Neural progenitor cell (in vitro differentiated cells): ENCODE results near the gene KITLG. TPM values are rescaled to one million over a fixed set of nuclear protein-coding genes. Genes with fewer than 3 reads are reported as not detected.

Source experiments
- DNase-seq: peaks from one replicate; pipeline ENCODE4 v3.0.0-alpha.2; 2016; ENCODE audit warnings: low spot score
- H2AFZ ChIP-seq: fragments of 200-600 bp; sonication (generic); replicated peaks from 2 replicates; pipeline ENCODE4 v1.6.1; 2016; ENCODE audit warnings: antibody characterized with exemption
- H3F3A ChIP-seq: fragments of 200-600 bp; sonication (generic); 2 replicates; pipeline ENCODE4 v1.6.1; 2016; ENCODE audit warnings: antibody characterized with exemption, low read depth
- H3K27ac ChIP-seq: fragments of 200-600 bp; sonication (generic); 2 replicates; pipeline ENCODE4 v1.5.1; 2016; ENCODE audit warnings: mild to moderate bottlenecking
- H3K27me3 ChIP-seq: fragments of 200-600 bp; sonication (generic); 2 replicates; pipeline ENCODE4 v1.6.1; 2016; ENCODE audit warnings: mild to moderate bottlenecking, moderate library complexity
- H3K36me3 ChIP-seq: fragments of 200-600 bp; sonication (generic); 2 replicates; pipeline ENCODE4 v1.5.1; 2016
- H3K4me1 ChIP-seq: fragments of 200-600 bp; sonication (generic); 2 replicates; pipeline ENCODE4 v1.6.1; 2016; ENCODE audit warnings: mixed run types
- H3K4me2 ChIP-seq: fragments of 200-600 bp; sonication (generic); 2 replicates; pipeline ENCODE4 v1.6.1; 2016
- H3K4me3 ChIP-seq: fragments of 200-600 bp; sonication (generic); 2 replicates; pipeline ENCODE4 v1.5.1; 2016
- H3K79me2 ChIP-seq: fragments of 200-600 bp; sonication (generic); 2 replicates; pipeline ENCODE4 v1.6.1; 2016; ENCODE audit warnings: low read depth
- H3K9ac ChIP-seq: fragments of 200-600 bp; sonication (generic); 2 replicates; pipeline ENCODE4 v1.6.1; 2016
- H3K9me3 ChIP-seq: fragments of 200-600 bp; sonication (generic); 2 replicates; pipeline ENCODE4 v1.5.1; 2016; ENCODE audit warnings: low read depth
- H4K20me1 ChIP-seq: fragments of 200-600 bp; sonication (generic); 2 replicates; pipeline ENCODE4 v1.6.1; 2016; ENCODE audit warnings: low read depth
- H3K27ac Mint-ChIP-seq: 3 replicates; pipeline ENCODE4 v1.8.0; 2021; ENCODE audit warnings: mixed read lengths
- H3K27me3 Mint-ChIP-seq: 2 replicates; pipeline ENCODE4 v1.8.0; 2022; ENCODE audit warnings: low read depth, mild to moderate bottlenecking, inconsistent platforms, moderate library complexity, mixed read lengths; ENCODE audit not compliant: insufficient read depth
- H3K36me3 Mint-ChIP-seq: 3 replicates; pipeline ENCODE4 v1.8.0; 2021; ENCODE audit warnings: mixed read lengths
- H3K4me1 Mint-ChIP-seq: 3 replicates; pipeline ENCODE4 v1.8.0; 2021; ENCODE audit warnings: mixed read lengths
- H3K4me3 Mint-ChIP-seq: 3 replicates; pipeline ENCODE4 v1.8.0; 2021; ENCODE audit warnings: mild to moderate bottlenecking, moderate library complexity, mixed read lengths
- H3K9me3 Mint-ChIP-seq: 3 replicates; pipeline ENCODE4 v1.8.0; 2020; ENCODE audit warnings: mixed read lengths
- CTCF ChIP-seq: fragments of 200-600 bp; sonication (generic); IDR thresholded peaks from 2 replicates; pipeline ENCODE4 v1.5.1; 2017; ENCODE audit warnings: antibody characterized with exemption, mild to moderate bottlenecking
- EZH2 ChIP-seq: fragments of 200-600 bp; sonication (generic); IDR thresholded peaks from 2 replicates; pipeline ENCODE4 v1.6.1; 2017; ENCODE audit warnings: antibody characterized with exemption, mild to moderate bottlenecking, moderate library complexity
- EZH2phosphoT487 ChIP-seq: fragments of 200-600 bp; sonication (generic); IDR thresholded peaks from 2 replicates; pipeline ENCODE4 v1.6.1; 2017; ENCODE audit warnings: antibody characterized with exemption
- total RNA-seq: library from RNA; depleted of rRNA; stranded (reverse); fragments of >200 nt; gene quantifications from 2 replicates; pipeline ENCODE4 v1.2.3, GENCODE V29; 2015; ENCODE audit warnings: low replicate concordance

Gene KITLG
- total RNA-seq, 1 donor from 2014 or later = 1.0 TPM

- no peaks in the 10 kb centered on the region for H3K27me3 ChIP-seq
- peaks cover 5% of the 10 kb centered on the region for H3K36me3 ChIP-seq
Observed at GRCh38 chr12:88604646-88605045, 24.4 kb upstream of the KITLG start.

GRCh38 chr12:88600272-88600671, 20.0 kb upstream of the KITLG start:
- H3K4me2 ChIP-seq = no peak overlapping the region
- no peaks in the 10 kb centered on the region for H3F3A ChIP-seq
- no peaks in the 10 kb centered on the region for H3K79me2 ChIP-seq
- no peak overlapping the region for H3K4me3 ChIP-seq
- no peaks in the 10 kb centered on the region for H3K36me3 Mint-ChIP-seq
- H3K4me3 Mint-ChIP-seq = no peak overlapping the region
- no peaks in the 10 kb centered on the region for H4K20me1 ChIP-seq
- H3K9me3 ChIP-seq = no peaks in the 10 kb centered on the region
- peaks cover 3% of the 10 kb centered on the region for H3K9me3 Mint-ChIP-seq
- no peak for DNase-seq
- H3K4me1 ChIP-seq = peaks cover 3% of the 10 kb centered on the region
- peaks cover under 1% of the 10 kb centered on the region for H3K4me1 Mint-ChIP-seq
- no peak overlapping the region for H3K27ac ChIP-seq
- peaks cover 5% of the 10 kb centered on the region for H3K36me3 ChIP-seq
- no peak for TF ChIP-seq EZH2
- TF ChIP-seq CTCF = no peak
- no peak for TF ChIP-seq EZH2phosphoT487
- H3K9ac ChIP-seq = no peak overlapping the region
- H3K27ac Mint-ChIP-seq = no peak overlapping the region
- H2AFZ ChIP-seq = no peak overlapping the region
- H3K27me3 ChIP-seq = no peaks in the 10 kb centered on the region
- no peaks in the 10 kb centered on the region for H3K27me3 Mint-ChIP-seq

More at GRCh38 chr12:88604646-88605045, 24.4 kb upstream of the KITLG start:
- H3K36me3 Mint-ChIP-seq = peaks cover 2% of the 10 kb centered on the region
- H3K27ac Mint-ChIP-seq = no peak overlapping the region
- Histone ChIP-seq H3F3A (no peaks in the 10 kb centered on the region), H4K20me1 (no peaks in the 10 kb centered on the region), H2AFZ (no peak overlapping the region), H3K4me1 (no peaks in the 10 kb centered on the region), H3K27ac (no peak overlapping the region), H3K9ac (no peak overlapping the region), H3K79me2 (no peaks in the 10 kb centered on the region), H3K9me3 (no peaks in the 10 kb centered on the region), H3K4me2 (no peak overlapping the region), H3K4me3 (no peak overlapping the region)
- no peaks in the 10 kb centered on the region for H3K4me1 Mint-ChIP-seq
- no peak for TF ChIP-seq CTCF
- no peak for TF ChIP-seq EZH2phosphoT487
- no peak for TF ChIP-seq EZH2
- no peak overlapping the region for H3K4me3 Mint-ChIP-seq
- peaks cover 3% of the 10 kb centered on the region for H3K27me3 Mint-ChIP-seq
- peaks cover 37% of the 10 kb centered on the region for H3K9me3 Mint-ChIP-seq
- DNase-seq = no peak

GRCh38 chr12:88597365-88597764, 17.1 kb upstream of the KITLG start:
- Histone ChIP-seq H3K27me3 (no peaks in the 10 kb centered on the region), H3F3A (no peaks in the 10 kb centered on the region), H3K9ac (no peak overlapping the region), H3K27ac (no peak overlapping the region), H3K36me3 (no peaks in the 10 kb centered on the region), H2AFZ (peak overlapping the region; percentile 45), H3K4me2 (no peak overlapping the region), H3K4me1 (peaks cover 14% of the 10 kb centered on the region), H3K4me3 (no peak overlapping the region), H3K79me2 (no peaks in the 10 kb centered on the region), H3K9me3 (no peaks in the 10 kb centered on the region), H4K20me1 (no peaks in the 10 kb centered on the region)
- TF ChIP-seq EZH2 = no peak
- no peak overlapping the region for H3K27ac Mint-ChIP-seq
- no peak overlapping the region for H3K4me3 Mint-ChIP-seq
- DNase-seq = no peak
- H3K4me1 Mint-ChIP-seq = peaks cover 8% of the 10 kb centered on the region
- no peaks in the 10 kb centered on the region for H3K27me3 Mint-ChIP-seq
- H3K9me3 Mint-ChIP-seq = peaks cover 2% of the 10 kb centered on the region
- no peaks in the 10 kb centered on the region for H3K36me3 Mint-ChIP-seq

DNA sequence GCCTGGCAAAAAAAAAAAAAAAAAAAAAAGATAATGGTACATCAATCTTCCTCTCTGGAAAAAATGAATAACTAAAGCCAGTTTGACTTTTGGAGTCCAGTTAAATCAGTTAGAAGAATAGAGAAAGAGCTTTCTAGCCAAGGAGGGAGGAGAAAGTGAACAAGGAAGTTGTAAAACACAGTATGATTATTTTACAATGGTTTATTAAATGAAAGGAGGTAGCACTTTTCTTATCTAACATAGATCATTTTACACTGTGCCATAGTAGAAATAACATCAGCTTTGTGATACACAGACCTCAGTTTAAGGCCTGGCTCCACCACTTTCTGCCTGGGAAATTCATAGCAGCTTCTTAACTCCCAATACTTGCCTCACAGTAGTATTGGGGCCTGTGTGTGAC, 15.4 kb upstream of the KITLG start:
- Histone ChIP-seq H3K9ac (no peak overlapping the region), H3K4me3 (no peak overlapping the region), H4K20me1 (no peaks in the 10 kb centered on the region), H3K9me3 (no peaks in the 10 kb centered on the region), H3K4me2 (no peak overlapping the region), H3K27me3 (no peaks in the 10 kb centered on the region), H3K27ac (no peak overlapping the region), H3K36me3 (no peaks in the 10 kb centered on the region), H3F3A (no peaks in the 10 kb centered on the region), H3K79me2 (no peaks in the 10 kb centered on the region), H3K4me1 (peaks cover 14% of the 10 kb centered on the region), H2AFZ (no peak overlapping the region)
- H3K4me1 Mint-ChIP-seq = peaks cover 8% of the 10 kb centered on the region
- DNase-seq = no peak
- TF ChIP-seq EZH2phosphoT487 (no peak), CTCF (no peak), EZH2 (no peak)
- H3K4me3 Mint-ChIP-seq = no peak overlapping the region
- no peaks in the 10 kb centered on the region for H3K9me3 Mint-ChIP-seq
- H3K27me3 Mint-ChIP-seq = no peaks in the 10 kb centered on the region
- peak overlapping the region; percentile 31 for H3K27ac Mint-ChIP-seq
- H3K36me3 Mint-ChIP-seq = no peaks in the 10 kb centered on the region
